ENCODE measurements around the gene FAM200B. TPM values are rescaled to one million over a fixed set of nuclear protein-coding genes. Genes with fewer than 3 reads are reported as not detected.

FAM200B gene
- total RNA-seq, 1 donor from 2014 or later = 34.9 TPM

DNA sequence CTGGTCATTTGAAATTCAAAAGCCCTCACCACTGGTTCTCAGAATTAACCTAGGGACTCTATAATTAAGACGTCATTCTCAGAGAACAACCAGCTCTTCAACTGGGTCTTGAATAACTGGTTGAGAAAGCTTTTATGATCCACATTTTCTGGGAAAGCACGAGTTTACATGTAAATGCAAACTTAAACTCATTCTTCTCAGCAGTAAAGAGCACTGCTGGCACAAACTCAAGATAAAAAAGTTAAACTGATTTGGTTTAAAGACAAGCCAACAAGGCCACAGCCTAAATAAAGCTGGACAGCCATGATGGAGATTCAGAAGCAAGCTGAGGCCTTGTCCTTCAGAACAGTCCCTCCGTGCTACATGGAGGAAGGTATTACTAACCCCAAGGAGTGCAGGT, 34.5 kb downstream of the FAM200B start:
- TF ChIP-seq, protein P1, sequence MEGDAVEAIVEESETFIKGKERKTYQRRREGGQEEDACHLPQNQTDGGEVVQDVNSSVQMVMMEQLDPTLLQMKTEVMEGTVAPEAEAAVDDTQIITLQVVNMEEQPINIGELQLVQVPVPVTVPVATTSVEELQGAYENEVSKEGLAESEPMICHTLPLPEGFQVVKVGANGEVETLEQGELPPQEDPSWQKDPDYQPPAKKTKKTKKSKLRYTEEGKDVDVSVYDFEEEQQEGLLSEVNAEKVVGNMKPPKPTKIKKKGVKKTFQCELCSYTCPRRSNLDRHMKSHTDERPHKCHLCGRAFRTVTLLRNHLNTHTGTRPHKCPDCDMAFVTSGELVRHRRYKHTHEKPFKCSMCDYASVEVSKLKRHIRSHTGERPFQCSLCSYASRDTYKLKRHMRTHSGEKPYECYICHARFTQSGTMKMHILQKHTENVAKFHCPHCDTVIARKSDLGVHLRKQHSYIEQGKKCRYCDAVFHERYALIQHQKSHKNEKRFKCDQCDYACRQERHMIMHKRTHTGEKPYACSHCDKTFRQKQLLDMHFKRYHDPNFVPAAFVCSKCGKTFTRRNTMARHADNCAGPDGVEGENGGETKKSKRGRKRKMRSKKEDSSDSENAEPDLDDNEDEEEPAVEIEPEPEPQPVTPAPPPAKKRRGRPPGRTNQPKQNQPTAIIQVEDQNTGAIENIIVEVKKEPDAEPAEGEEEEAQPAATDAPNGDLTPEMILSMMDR (IDR thresholded peaks at IDR 0.05) = no peak
- intact Hi-C loops (cut with DNase I) = no loop called here
- Histone ChIP-seq H3K9me3 (no peaks in the 10 kb centered on the region), H3K4me1 (peaks cover 0 to 15% of the 10 kb centered on the region in 2 donors), H3K4me3 (no peak overlapping the region), H3K27ac (no peak overlapping the region), H3K27me3 (no peaks in the 10 kb centered on the region), H3K36me3 (no peaks in the 10 kb centered on the region)
- no peak for DNase-seq (ENCODE audit: low spot score in 2 of 2)

DNA sequence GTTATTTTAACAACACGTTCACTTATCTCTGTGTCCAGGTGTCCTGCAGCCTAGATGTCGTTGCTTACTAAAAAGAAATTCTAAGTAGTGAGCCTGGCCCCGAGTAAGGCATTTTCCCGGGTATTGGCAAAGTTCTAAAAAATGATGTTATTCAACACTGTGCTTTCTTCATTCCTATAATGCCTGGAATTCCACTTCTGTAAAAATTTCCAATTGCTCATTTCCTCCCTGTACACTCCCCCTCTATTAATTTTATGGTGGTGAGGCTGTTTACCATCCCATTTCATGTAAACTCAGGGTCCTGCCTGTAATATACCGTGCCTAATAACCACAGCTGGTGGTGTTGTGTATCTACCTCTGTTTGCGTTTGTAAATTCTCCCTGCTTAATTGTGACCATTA, 35.5 kb downstream of the FAM200B start:
- no peaks in the 10 kb centered on the region for H3K9me3 ChIP-seq
- no peak overlapping the region for H3K4me3 ChIP-seq
- TF ChIP-seq, protein P1 (IDR thresholded peaks at IDR 0.05) = no peak
- no peak for DNase-seq (ENCODE audit: low spot score in 2 of 2)
- intact Hi-C loops (cut with DNase I) = no loop called here
- H3K36me3 ChIP-seq = no peaks in the 10 kb centered on the region
- H3K27me3 ChIP-seq = no peaks in the 10 kb centered on the region
- H3K4me1 ChIP-seq = peaks cover 0 to 15% of the 10 kb centered on the region in 2 donors
- peak overlapping the region; percentile 2 to 4 for H3K27ac ChIP-seq

- TF ChIP-seq, protein P1 (IDR thresholded peaks at IDR 0.05) = no peak
- no peaks in the 10 kb centered on the region for H3K27me3 ChIP-seq
- no peaks in the 10 kb centered on the region for H3K36me3 ChIP-seq
- DNase-seq (ENCODE audit: low spot score in 2 of 2) = no peak
- H3K4me3 ChIP-seq = no peak overlapping the region
- intact Hi-C loops (cut with DNase I) = no loop called here
- peak overlapping the region in 1 of 2 donors; percentile 4 for H3K27ac ChIP-seq
- no peaks in the 10 kb centered on the region for H3K9me3 ChIP-seq
- H3K4me1 ChIP-seq = peaks cover 0 to 15% of the 10 kb centered on the region in 2 donors
Measured at GRCh38 chr4:15717657-15718416, 36.2 kb downstream of the FAM200B start.

- no peak overlapping the region for H3K27ac ChIP-seq
- no peaks in the 10 kb centered on the region for H3K27me3 ChIP-seq
- no peak overlapping the region for H3K4me3 ChIP-seq
- H3K36me3 ChIP-seq = no peaks in the 10 kb centered on the region
- intact Hi-C loops (cut with DNase I) = no loop called here
- DNase-seq (ENCODE audit: low spot score in 2 of 2) = peak in 1 of 2 donors; percentile 53
- peaks cover 0 to 15% of the 10 kb centered on the region in 2 donors for H3K4me1 ChIP-seq
- no peaks in the 10 kb centered on the region for H3K9me3 ChIP-seq
- TF ChIP-seq, protein P1 (IDR thresholded peaks at IDR 0.05) = no peak
Measured at GRCh38 chr4:15718465-15718864, 36.8 kb downstream of the FAM200B start.

DNA sequence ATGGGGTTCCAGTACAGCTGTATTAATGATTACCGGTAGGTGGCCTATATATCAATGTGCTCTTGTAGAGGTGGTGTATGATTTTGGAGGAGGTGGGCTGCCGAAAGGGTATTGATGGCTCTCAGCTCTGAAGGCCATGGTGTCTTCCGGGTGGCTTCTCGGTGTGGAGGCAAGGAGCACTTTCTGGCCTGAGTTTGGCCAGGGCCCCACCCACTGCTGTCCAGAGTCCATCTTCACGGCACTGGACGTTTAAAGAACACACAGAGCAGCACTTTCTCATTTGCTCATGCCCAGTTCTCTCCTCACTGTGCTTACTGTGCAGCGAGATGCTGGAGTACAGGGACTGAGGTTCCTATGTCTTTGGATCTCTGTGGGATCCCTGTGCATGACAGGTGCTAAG, 37.3 kb downstream of the FAM200B start:
- Histone ChIP-seq H3K27me3 (no peaks in the 10 kb centered on the region), H3K27ac (no peak overlapping the region), H3K4me3 (no peak overlapping the region), H3K36me3 (no peaks in the 10 kb centered on the region), H3K9me3 (no peaks in the 10 kb centered on the region), H3K4me1 (peaks cover 0 to 15% of the 10 kb centered on the region in 2 donors)
- peak in 1 of 2 donors; percentile 62 for DNase-seq (ENCODE audit: low spot score in 2 of 2)
- TF ChIP-seq, protein P1 (IDR thresholded peaks at IDR 0.05) = no peak
- intact Hi-C loops (cut with DNase I) = no loop called here

Data from ascending aorta (tissue), 2 donors.